GM18526 (cell line): ENCODE results near the gene DPP6.

ENCODE experiments used
- POLR2A ChIP-seq: IDR thresholded peaks from 3 replicates; pipeline ENCODE4 v1.6.1; 2011; ENCODE audit not compliant: insufficient read length; ENCODE audit errors: extremely low read depth

DPP6 gene

GRCh38 chr7:154412105-154412504 lies 359.9 kb downstream of the DPP6 start:
- TF ChIP-seq POLR2A: no peak

- no peak for TF ChIP-seq POLR2A
These were observed 363.7 kb downstream of the DPP6 start for GRCh38 chr7:154415709-154416399.

- no peak for TF ChIP-seq POLR2A
These were observed 364.5 kb downstream of the DPP6 start for GRCh38 chr7:154416714-154417113.

- TF ChIP-seq POLR2A: no peak
These were observed 367.1 kb downstream of the DPP6 start for GRCh38 chr7:154419344-154419743.

GRCh38 chr7:154423231-154423630 lies 371.0 kb downstream of the DPP6 start:
- no peak for TF ChIP-seq POLR2A

- TF ChIP-seq POLR2A: no peak
These were observed 372.2 kb downstream of the DPP6 start for GRCh38 chr7:154424350-154424749.

GRCh38 chr7:154425271-154425670 lies 373.1 kb downstream of the DPP6 start:
- no peak for TF ChIP-seq POLR2A

- no peak for TF ChIP-seq POLR2A
These were observed 374.6 kb downstream of the DPP6 start for GRCh38 chr7:154426778-154427177.

GRCh38 chr7:154427533-154427932 lies 375.3 kb downstream of the DPP6 start:
- TF ChIP-seq POLR2A: no peak

GRCh38 chr7:154429666-154430404 lies 377.6 kb downstream of the DPP6 start:
- TF ChIP-seq POLR2A: no peak

- TF ChIP-seq POLR2A: no peak
These were observed 378.4 kb downstream of the DPP6 start for GRCh38 chr7:154430640-154431039.

- no peak for TF ChIP-seq POLR2A
These were observed 378.8 kb downstream of the DPP6 start for GRCh38 chr7:154431045-154431444.

GRCh38 chr7:154433632-154434598 lies 381.7 kb downstream of the DPP6 start:
- no peak for TF ChIP-seq POLR2A

GRCh38 chr7:154436560-154436959 lies 384.4 kb downstream of the DPP6 start:
- TF ChIP-seq POLR2A: no peak

- no peak for TF ChIP-seq POLR2A
These were observed 385.0 kb downstream of the DPP6 start for GRCh38 chr7:154437234-154437633.
